Breast epithelium (tissue), 3 donors: ENCODE measurements around the gene CFAP65.

ENCODE experiments used
- POLR2A ChIP-seq: fragments of 450-650 bp; IDR thresholded peaks from one replicate; pipeline ENCODE4 v1.6.1; 2016; ENCODE audit warnings: antibody characterized with exemption, mild to moderate bottlenecking, moderate library complexity
- POLR2AphosphoS5 ChIP-seq, 3 donors: sonication (generic); formaldehyde crosslinking; IDR thresholded peaks; one replicate each; pipeline ENCODE4 v1.6.1; 2017; ENCODE audit warnings: antibody characterized with exemption in 3 of 3
- TF ChIP-seq, protein P1 (sequence below), 3 donors: fragments of 450-650 bp; IDR thresholded peaks; one replicate each; pipeline ENCODE4 v1.5.1; 2016 to 2017; ENCODE audit warnings: antibody characterized with exemption in 3 of 3, mild to moderate bottlenecking in 3 of 3, moderate library complexity in 3 of 3

DNA sequence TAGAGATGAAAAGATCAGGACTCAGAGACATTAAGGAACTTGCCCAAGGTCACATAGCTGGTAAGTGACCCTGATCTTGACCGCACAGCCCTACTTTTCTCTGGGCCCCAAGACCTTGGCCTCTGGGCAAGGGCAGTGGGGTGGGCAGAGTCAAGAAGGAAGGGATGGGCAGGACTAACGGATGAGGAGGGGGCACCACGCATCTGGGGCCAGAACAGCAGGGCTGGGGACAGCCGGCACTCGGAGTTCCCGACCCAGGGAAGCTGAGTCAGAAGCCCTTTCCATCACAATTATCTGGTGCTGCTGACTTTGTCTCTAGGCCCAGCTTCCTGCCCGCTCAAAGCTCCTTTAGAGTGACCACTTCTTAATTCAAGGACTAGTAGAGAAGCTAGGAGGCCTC is 14.4 kb downstream of the CFAP65 start:
- TF ChIP-seq, protein P1, sequence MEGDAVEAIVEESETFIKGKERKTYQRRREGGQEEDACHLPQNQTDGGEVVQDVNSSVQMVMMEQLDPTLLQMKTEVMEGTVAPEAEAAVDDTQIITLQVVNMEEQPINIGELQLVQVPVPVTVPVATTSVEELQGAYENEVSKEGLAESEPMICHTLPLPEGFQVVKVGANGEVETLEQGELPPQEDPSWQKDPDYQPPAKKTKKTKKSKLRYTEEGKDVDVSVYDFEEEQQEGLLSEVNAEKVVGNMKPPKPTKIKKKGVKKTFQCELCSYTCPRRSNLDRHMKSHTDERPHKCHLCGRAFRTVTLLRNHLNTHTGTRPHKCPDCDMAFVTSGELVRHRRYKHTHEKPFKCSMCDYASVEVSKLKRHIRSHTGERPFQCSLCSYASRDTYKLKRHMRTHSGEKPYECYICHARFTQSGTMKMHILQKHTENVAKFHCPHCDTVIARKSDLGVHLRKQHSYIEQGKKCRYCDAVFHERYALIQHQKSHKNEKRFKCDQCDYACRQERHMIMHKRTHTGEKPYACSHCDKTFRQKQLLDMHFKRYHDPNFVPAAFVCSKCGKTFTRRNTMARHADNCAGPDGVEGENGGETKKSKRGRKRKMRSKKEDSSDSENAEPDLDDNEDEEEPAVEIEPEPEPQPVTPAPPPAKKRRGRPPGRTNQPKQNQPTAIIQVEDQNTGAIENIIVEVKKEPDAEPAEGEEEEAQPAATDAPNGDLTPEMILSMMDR (IDR thresholded peaks at IDR 0.05): no peak
- TF ChIP-seq POLR2A: no peak
- no peak for TF ChIP-seq POLR2AphosphoS5 (IDR thresholded peaks at IDR 0.05)
